ENCODE data around the gene PSD4.

DNA sequence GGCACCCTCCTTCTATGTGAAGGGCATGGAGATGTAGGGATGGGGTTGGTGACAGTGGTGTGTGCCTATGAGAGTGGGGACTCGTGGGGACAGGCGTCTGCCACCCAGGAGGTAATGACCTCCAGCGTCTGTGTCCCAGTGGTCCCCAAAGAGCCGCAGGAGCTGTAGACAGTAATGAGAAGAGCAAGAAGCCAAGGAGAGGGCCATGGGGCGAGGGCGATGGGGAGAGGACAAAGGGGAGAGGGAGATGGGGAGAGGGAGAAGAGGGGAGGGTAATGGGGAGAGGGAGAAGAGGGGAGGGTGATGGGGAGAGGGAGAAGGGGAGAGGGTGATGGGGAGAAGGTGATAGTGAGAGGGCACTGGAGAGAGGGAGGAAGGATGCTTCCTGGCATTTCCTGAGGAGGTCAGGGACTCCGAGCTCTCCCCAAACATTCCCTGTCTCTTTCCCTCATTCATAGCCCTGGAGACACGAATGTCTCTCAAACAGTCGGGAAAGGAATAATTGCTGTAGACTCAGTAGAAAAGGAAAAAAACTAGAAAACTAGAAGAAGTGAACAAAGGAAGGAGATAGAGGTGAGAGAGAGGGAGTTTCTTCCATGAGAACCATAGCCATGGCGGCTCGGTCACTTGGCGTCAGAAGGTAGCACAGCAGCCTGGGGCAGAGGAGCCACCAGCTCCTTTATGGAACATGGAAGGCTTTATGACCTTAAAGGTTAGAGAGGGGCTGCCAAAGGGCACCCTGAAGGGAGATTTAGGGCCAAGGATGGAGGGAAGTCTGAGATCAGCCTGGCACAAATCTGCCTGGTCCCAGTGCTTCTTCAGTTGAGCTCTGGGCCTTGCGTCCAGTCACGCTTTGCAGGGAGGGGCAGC is 39.5 kb downstream of the PSD4 start:
- TF ChIP-seq EZH2 (IDR thresholded peaks at IDR 0.05; ENCODE audit: borderline replicate concordance), result no peak
- TF ChIP-seq, protein P1, sequence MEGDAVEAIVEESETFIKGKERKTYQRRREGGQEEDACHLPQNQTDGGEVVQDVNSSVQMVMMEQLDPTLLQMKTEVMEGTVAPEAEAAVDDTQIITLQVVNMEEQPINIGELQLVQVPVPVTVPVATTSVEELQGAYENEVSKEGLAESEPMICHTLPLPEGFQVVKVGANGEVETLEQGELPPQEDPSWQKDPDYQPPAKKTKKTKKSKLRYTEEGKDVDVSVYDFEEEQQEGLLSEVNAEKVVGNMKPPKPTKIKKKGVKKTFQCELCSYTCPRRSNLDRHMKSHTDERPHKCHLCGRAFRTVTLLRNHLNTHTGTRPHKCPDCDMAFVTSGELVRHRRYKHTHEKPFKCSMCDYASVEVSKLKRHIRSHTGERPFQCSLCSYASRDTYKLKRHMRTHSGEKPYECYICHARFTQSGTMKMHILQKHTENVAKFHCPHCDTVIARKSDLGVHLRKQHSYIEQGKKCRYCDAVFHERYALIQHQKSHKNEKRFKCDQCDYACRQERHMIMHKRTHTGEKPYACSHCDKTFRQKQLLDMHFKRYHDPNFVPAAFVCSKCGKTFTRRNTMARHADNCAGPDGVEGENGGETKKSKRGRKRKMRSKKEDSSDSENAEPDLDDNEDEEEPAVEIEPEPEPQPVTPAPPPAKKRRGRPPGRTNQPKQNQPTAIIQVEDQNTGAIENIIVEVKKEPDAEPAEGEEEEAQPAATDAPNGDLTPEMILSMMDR (IDR thresholded peaks at IDR 0.05; ENCODE audit: poor library complexity), result no peak
